ENCODE results near the gene C3. TPM values are rescaled to one million over a fixed set of nuclear protein-coding genes. Genes with fewer than 3 reads are reported as not detected.
"Not testable (repeated sequence)": the region's sequence is repeated elsewhere in the genome, so short reads cannot be mapped to it uniquely, and the experiment has no call there.

Gene C3
- total RNA-seq, 1 experiment from 2014 or later = 5.0 TPM

- H3K27me3 ChIP-seq (ENCODE audit: control insufficient read depth, insufficient read depth, low read length); BruUV-seq (replicated peaks); DNase-seq (ENCODE audit: low read depth, low spot score); H3K4me3 ChIP-seq (ENCODE audit: low read depth in 2 of 2, low read length in 2 of 2); H3K27ac ChIP-seq (ENCODE audit: low read length); ATAC-seq; H3K4me1 ChIP-seq (ENCODE audit: control insufficient read depth, insufficient read depth, low read length); H3K36me3 ChIP-seq (ENCODE audit: control insufficient read depth, insufficient read depth, low read length); intact Hi-C loops (cut with micrococcal nuclease; ENCODE audit: unreplicated experiment); CTCF ChIA-PET; in situ Hi-C loops (cut with HindIII; ENCODE audit: low pct_unique_long_range_greater_than_20kb, low sequenced_read_pairs); POLR2A ChIA-PET; H3K9me3 ChIP-seq (ENCODE audit: control insufficient read depth, insufficient read depth, low read depth, low read length): not testable (repeated sequence)
These were observed 11.5 kb downstream of the C3 start for GRCh38 chr19:6708913-6709312.

- no peak for DNase-seq (ENCODE audit: low read depth, low spot score)
- no peak for TF ChIP-seq TCF7L2 (IDR thresholded peaks at IDR 0.05; ENCODE audit: low read depth, low read length)
- TF ChIP-seq CTCF (IDR thresholded peaks at IDR 0.05) = no peak
- TF ChIP-seq REST (IDR thresholded peaks at IDR 0.05; ENCODE audit: insufficient read depth in 1 of 2, low read depth in 2 of 2, low read length in 1 of 2) = no peak
- no peak for TF ChIP-seq POLR2AphosphoS5 (IDR thresholded peaks at IDR 0.05; ENCODE audit: low read depth, low read length)
- TF ChIP-seq SIN3A (IDR thresholded peaks at IDR 0.05; ENCODE audit: borderline replicate concordance, insufficient read depth, low read depth, low read length) = no peak
- no peak overlapping the region for H3K27ac ChIP-seq (ENCODE audit: low read length)
- ChIA-PET CTCF (no interaction called here), POLR2A (no interaction called here)
- no TSS peak for BruUV-seq (replicated peaks)
- in situ Hi-C loops (cut with HindIII; ENCODE audit: low pct_unique_long_range_greater_than_20kb, low sequenced_read_pairs) = no loop called here
- no peaks in the 10 kb centered on the region for H3K9me3 ChIP-seq (ENCODE audit: control insufficient read depth, insufficient read depth, low read depth, low read length)
- ATAC-seq = no peak
- H3K4me3 ChIP-seq (ENCODE audit: low read depth in 2 of 2, low read length in 2 of 2) = no peak overlapping the region
- no peaks in the 10 kb centered on the region for H3K36me3 ChIP-seq (ENCODE audit: control insufficient read depth, insufficient read depth, low read length)
- intact Hi-C loops (cut with micrococcal nuclease; ENCODE audit: unreplicated experiment) = no loop called here
- H3K4me1 ChIP-seq (ENCODE audit: control insufficient read depth, insufficient read depth, low read length) = no peaks in the 10 kb centered on the region
- H3K27me3 ChIP-seq (ENCODE audit: control insufficient read depth, insufficient read depth, low read length) = no peaks in the 10 kb centered on the region
These were observed 12.1 kb downstream of the C3 start for GRCh38 chr19:6708346-6708745.

GRCh38 chr19:6707658-6708018, 12.8 kb downstream of the C3 start:
- ATAC-seq = no peak
- TF ChIP-seq REST (IDR thresholded peaks at IDR 0.05; ENCODE audit: insufficient read depth in 1 of 2, low read depth in 2 of 2, low read length in 1 of 2) (no peak), TCF7L2 (IDR thresholded peaks at IDR 0.05; ENCODE audit: low read depth, low read length) (no peak), SIN3A (IDR thresholded peaks at IDR 0.05; ENCODE audit: borderline replicate concordance, insufficient read depth, low read depth, low read length) (no peak), CTCF (IDR thresholded peaks at IDR 0.05) (no peak), POLR2AphosphoS5 (IDR thresholded peaks at IDR 0.05; ENCODE audit: low read depth, low read length) (no peak)
- no peaks in the 10 kb centered on the region for H3K27me3 ChIP-seq (ENCODE audit: control insufficient read depth, insufficient read depth, low read length)
- POLR2A ChIA-PET = no interaction called here
- H3K4me3 ChIP-seq (ENCODE audit: low read depth in 2 of 2, low read length in 2 of 2) = no peak overlapping the region
- CTCF ChIA-PET = no interaction called here
- intact Hi-C loops (cut with micrococcal nuclease; ENCODE audit: unreplicated experiment) = no loop called here
- no peak for DNase-seq (ENCODE audit: low read depth, low spot score)
- no peaks in the 10 kb centered on the region for H3K9me3 ChIP-seq (ENCODE audit: control insufficient read depth, insufficient read depth, low read depth, low read length)
- no peaks in the 10 kb centered on the region for H3K36me3 ChIP-seq (ENCODE audit: control insufficient read depth, insufficient read depth, low read length)
- H3K27ac ChIP-seq (ENCODE audit: low read length) = no peak overlapping the region
- in situ Hi-C loops (cut with HindIII; ENCODE audit: low pct_unique_long_range_greater_than_20kb, low sequenced_read_pairs) = no loop called here
- no peaks in the 10 kb centered on the region for H3K4me1 ChIP-seq (ENCODE audit: control insufficient read depth, insufficient read depth, low read length)
- no TSS peak for BruUV-seq (replicated peaks)

Measured in Panc1 (cell line).